ENCODE data around the gene GALNT15. TPM values are rescaled to one million over a fixed set of nuclear protein-coding genes. Genes with fewer than 3 reads are reported as not detected.

Gene GALNT15
- polyA plus RNA-seq, 1 of the 3 experiments (the other 2 are of a cell fraction) = 4.7 TPM

GRCh38 chr3:16186086-16186485 is 11.6 kb downstream of the GALNT15 start:
- CTCF ChIA-PET = interaction anchor here (0.9 to 1.8 kb wide), 2 partner anchors 8 to 15 kb away, joined by 3 to 10 read pairs; no protein-coding TSS in a partner anchor
- H3K36me3 ChIP-seq (replicated peaks in 1 of 2; ENCODE audit: control insufficient read depth in 1 of 2, insufficient read depth in 2 of 2, low read length in 1 of 2) = no peaks in the 10 kb centered on the region
- no peak overlapping the region for H3K4me3 ChIP-seq (ENCODE audit: low read depth in 2 of 2, low read length in 1 of 2)
- POLR2A ChIA-PET = no interaction called here
- no peak overlapping the region for H2AFZ ChIP-seq (ENCODE audit: low read depth)
- H3K27ac ChIP-seq (ENCODE audit: low read depth in 2 of 2, low read length in 1 of 2) = peak overlapping the region in 1 of 2 experiments; percentile 21; a peak in 2 of 4 replicates
- peaks cover 0 to 18% of the 10 kb centered on the region in 2 experiments; a peak in 1 of 4 replicates for H3K4me1 ChIP-seq (ENCODE audit: control insufficient read depth in 1 of 2, insufficient read depth in 2 of 2, low read depth in 1 of 2, low read length in 1 of 2)
- H3K9me2 ChIP-seq = no peaks in the 10 kb centered on the region
- no peak overlapping the region for H3K9ac ChIP-seq
- no peak overlapping the region for H3K4me2 ChIP-seq
- H3K27me3 ChIP-seq (ENCODE audit: insufficient read depth) = no peaks in the 10 kb centered on the region
- 24% methylated on average over 1 of the region's 1 CpG for WGBS (ENCODE audit: low lambda C conversion rate)
- H3K79me2 ChIP-seq (ENCODE audit: insufficient read depth) = no peaks in the 10 kb centered on the region
- no peak for DNase-seq
- H3K9me3 ChIP-seq = no peaks in the 10 kb centered on the region
- peaks cover 6% of the 10 kb centered on the region for H3F3A ChIP-seq (replicated peaks; ENCODE audit: insufficient read depth)
- no peaks in the 10 kb centered on the region for H4K20me1 ChIP-seq (ENCODE audit: insufficient read depth)
- TF ChIP-seq MXI1 (IDR thresholded peaks at IDR 0.05; ENCODE audit: low read depth, low read length) (no peak), RXRA (IDR thresholded peaks at IDR 0.05; ENCODE audit: borderline replicate concordance, low read depth) (no peak), ELF1 (IDR thresholded peaks at IDR 0.05) (no peak), GABPA (IDR thresholded peaks at IDR 0.05; ENCODE audit: low read depth) (no peak)

GRCh38 chr3:16186565-16186964 is 12.1 kb downstream of the GALNT15 start:
- Histone ChIP-seq H3K27ac (ENCODE audit: low read depth in 2 of 2, low read length in 1 of 2) (peak overlapping the region in 1 of 2 experiments; percentile 21; a peak in 1 of 4 replicates), H3K79me2 (ENCODE audit: insufficient read depth) (no peaks in the 10 kb centered on the region), H3K9me3 (no peaks in the 10 kb centered on the region), H2AFZ (ENCODE audit: low read depth) (no peak overlapping the region), H4K20me1 (ENCODE audit: insufficient read depth) (no peaks in the 10 kb centered on the region), H3K4me1 (ENCODE audit: control insufficient read depth in 1 of 2, insufficient read depth in 2 of 2, low read depth in 1 of 2, low read length in 1 of 2) (peaks cover 0 to 18% of the 10 kb centered on the region in 2 experiments; a peak in 1 of 4 replicates), H3K9ac (no peak overlapping the region), H3K9me2 (no peaks in the 10 kb centered on the region), H3F3A (replicated peaks; ENCODE audit: insufficient read depth) (peaks cover 6% of the 10 kb centered on the region), H3K27me3 (ENCODE audit: insufficient read depth) (no peaks in the 10 kb centered on the region), H3K4me2 (no peak overlapping the region), H3K4me3 (ENCODE audit: low read depth in 2 of 2, low read length in 1 of 2) (no peak overlapping the region), H3K36me3 (replicated peaks in 1 of 2; ENCODE audit: control insufficient read depth in 1 of 2, insufficient read depth in 2 of 2, low read length in 1 of 2) (no peaks in the 10 kb centered on the region)
- DNase-seq = no peak
- POLR2A ChIA-PET = no interaction called here
- TF ChIP-seq CHD2 (IDR thresholded peaks at IDR 0.05; ENCODE audit: low read length, partially characterized antibody) (no peak), GATA2 (CRISPR knock-in tag; IDR thresholded peaks at IDR 0.05) (no peak), TAF1 (IDR thresholded peaks at IDR 0.05; ENCODE audit: borderline replicate concordance, low read depth, low read length) (no peak), SMC3 (IDR thresholded peaks at IDR 0.05; ENCODE audit: low read depth, low read length) (no peak), TCF12 (IDR thresholded peaks at IDR 0.05) (no peak), EZH2phosphoT487 (IDR thresholded peaks at IDR 0.05; ENCODE audit: borderline replicate concordance, low read depth) (no peak), FOXM1 (IDR thresholded peaks at IDR 0.05; ENCODE audit: low read depth) (no peak), REST (IDR thresholded peaks at IDR 0.05; ENCODE audit: low read depth, low read length) (no peak)
- 55% methylated on average over 3 of the region's 3 CpGs for WGBS (ENCODE audit: low lambda C conversion rate)
- CTCF ChIA-PET = interaction anchor here (1.8 kb wide), 1 partner anchor 8 kb away, joined by 10 read pairs; no protein-coding TSS in a partner anchor
